NB4 (cell line): Measurements from ENCODE around the gene TMED10.

Experiments used
- CTCF ChIP-seq: IDR thresholded peaks from one replicate; pipeline ENCODE4 v1.5.1; 2012; ENCODE audit warnings: low read depth, low read length
- POLR2A ChIP-seq: IDR thresholded peaks from 2 replicates; pipeline ENCODE4 v1.6.1; 2011; ENCODE audit warnings: mild to moderate bottlenecking; ENCODE audit not compliant: insufficient read length; ENCODE audit errors: extremely low read depth
- TF ChIP-seq, protein P1 (sequence below): IDR thresholded peaks from 2 replicates; pipeline ENCODE4 v1.6.1; 2011; ENCODE audit warnings: low read depth, low read length

DNA sequence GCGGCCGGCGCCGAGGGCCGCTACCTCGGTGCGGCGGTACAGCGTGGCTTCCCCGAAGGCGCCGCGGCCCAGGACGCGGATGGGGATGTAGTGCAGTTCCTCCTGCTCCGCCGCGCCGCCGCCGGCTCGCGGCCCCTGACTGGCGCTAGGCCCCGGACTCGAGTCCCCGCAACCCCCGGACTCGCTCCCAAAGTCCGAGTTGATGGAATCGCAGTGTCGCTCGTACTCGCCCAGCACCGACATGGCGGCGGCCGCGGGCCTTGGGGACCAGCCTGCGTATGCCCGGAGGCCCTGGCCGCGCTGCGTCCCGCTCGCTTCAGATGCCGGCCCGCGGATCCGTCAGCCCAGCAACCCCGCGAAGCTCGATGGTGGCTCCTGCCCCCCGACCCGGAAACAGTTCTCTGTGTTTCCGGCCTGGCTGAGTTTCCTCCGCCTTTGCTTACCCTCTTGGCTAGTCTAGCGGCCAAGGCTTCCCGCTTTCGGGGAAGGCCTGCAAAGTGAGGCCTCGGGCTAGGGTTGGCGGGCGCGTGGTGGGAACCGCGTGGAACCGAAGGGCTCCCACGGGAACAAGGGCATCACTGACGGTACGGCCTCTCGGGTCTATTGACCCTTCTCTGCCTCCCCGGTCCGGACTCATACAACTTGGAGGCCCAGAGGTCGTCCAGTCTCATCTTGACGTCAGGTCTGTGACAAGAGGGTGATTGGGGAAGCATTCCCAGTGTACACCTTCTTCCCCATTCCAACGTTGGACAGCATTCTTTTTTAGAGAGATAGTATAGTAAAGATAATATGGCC, 49.5 kb downstream of the TMED10 start, which contains the start of gene NEK9:
- TF ChIP-seq CTCF (no peak), POLR2A (peak; percentile 84)
- TF ChIP-seq, protein P1, sequence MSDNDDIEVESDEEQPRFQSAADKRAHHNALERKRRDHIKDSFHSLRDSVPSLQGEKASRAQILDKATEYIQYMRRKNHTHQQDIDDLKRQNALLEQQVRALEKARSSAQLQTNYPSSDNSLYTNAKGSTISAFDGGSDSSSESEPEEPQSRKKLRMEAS: peak; percentile 28; the same call in 1 of the 2 replicates
